Keratinocyte (primary cell): ENCODE data around the gene ALPI. TPM values are rescaled to one million over a fixed set of nuclear protein-coding genes. Genes with fewer than 3 reads are reported as not detected.
"Not testable (repeated sequence)": the region's sequence is repeated elsewhere in the genome, so short reads cannot be mapped to it uniquely, and the experiment has no call there.

Experiments used
- DNase-seq: peaks from one replicate; pipeline ENCODE4 v3.0.0-alpha.2; 2011; ENCODE audit warnings: low read depth, missing footprints, low spot score
- FAIRE-seq: peaks from 2 replicates; lab custom pipeline; 2011; peaks lifted over from hg19 to GRCh38; lab: Jason Lieb, UNC
- H2AFZ ChIP-seq: 2 replicates; pipeline ENCODE4 v1.6.0; 2012; ENCODE audit warnings: low read length, control low read depth, inconsistent platforms; ENCODE audit not compliant: control insufficient read depth
- H3K27ac ChIP-seq: 2 replicates; pipeline ENCODE4 v1.5.1; 2011; ENCODE audit warnings: low read length; ENCODE audit not compliant: control insufficient read depth, insufficient read depth
- H3K27me3 ChIP-seq: 3 replicates; pipeline ENCODE4 v1.6.0; 2011; ENCODE audit warnings: low read length; ENCODE audit not compliant: control insufficient read depth, insufficient read depth; ENCODE audit errors: extremely low read depth
- H3K36me3 ChIP-seq, 2 experiments: 2 replicates in 1 of 2; 3 replicates in 1 of 2; pipeline ENCODE4 v1.5.1; 2011; ENCODE audit warnings: low read length in 2 of 2, mild to moderate bottlenecking in 1 of 2; ENCODE audit not compliant: control insufficient read depth in 2 of 2, insufficient read depth in 2 of 2; ENCODE audit errors: extremely low read depth in 1 of 2
- H3K4me1 ChIP-seq: 3 replicates; pipeline ENCODE4 v1.5.1; 2011; ENCODE audit warnings: low read length; ENCODE audit not compliant: control insufficient read depth, insufficient read depth; ENCODE audit errors: extremely low read depth
- H3K4me2 ChIP-seq: 3 replicates; pipeline ENCODE4 v1.6.0; 2011; ENCODE audit warnings: low read depth, low read length; ENCODE audit not compliant: control insufficient read depth, insufficient read depth; ENCODE audit errors: extremely low read depth
- H3K4me3 ChIP-seq, 3 experiments: fragments of 200-600 bp in 1 of 3; sonication (generic) in 1 of 3; 2 replicates in 2 of 3; 3 replicates in 1 of 3; pipeline ENCODE4 v1.5.1; 2011 to 2016; ENCODE audit warnings: low read length in 3 of 3, mild to moderate bottlenecking in 3 of 3, control low read depth in 2 of 3, inconsistent platforms in 1 of 3, low read depth in 1 of 3, mixed read lengths in 1 of 3, mixed run types in 1 of 3, moderate library complexity in 1 of 3; ENCODE audit not compliant: control insufficient read depth in 2 of 3, insufficient read depth in 2 of 3; ENCODE audit errors: extremely low read depth in 1 of 3
- H3K79me2 ChIP-seq: 2 replicates; pipeline ENCODE4 v1.6.0; 2012; ENCODE audit warnings: low read length; ENCODE audit not compliant: control insufficient read depth, insufficient read depth
- H3K9ac ChIP-seq: 3 replicates; pipeline ENCODE4 v1.6.0; 2011; ENCODE audit warnings: low read length; ENCODE audit not compliant: control insufficient read depth, insufficient read depth; ENCODE audit errors: extremely low read depth
- H3K9me1 ChIP-seq: 3 replicates; pipeline ENCODE4 v1.6.0; 2011; ENCODE audit warnings: low read length; ENCODE audit not compliant: control insufficient read depth, insufficient read depth; ENCODE audit errors: extremely low read depth
- H3K9me3 ChIP-seq: 2 replicates; pipeline ENCODE4 v1.5.1; 2012; ENCODE audit warnings: low read depth, low read length; ENCODE audit not compliant: control insufficient read depth
- H4K20me1 ChIP-seq: 3 replicates; pipeline ENCODE4 v1.6.0; 2011; ENCODE audit warnings: low read length; ENCODE audit not compliant: control insufficient read depth, insufficient read depth; ENCODE audit errors: extremely low read depth
- EZH2 ChIP-seq: IDR thresholded peaks from one replicate; pipeline ENCODE4 v1.6.1; 2012; ENCODE audit warnings: inconsistent platforms, mild to moderate bottlenecking, low read length, moderate library complexity
- dilution Hi-C: fragments of 300-500 bp; cut with MboI; formaldehyde crosslinking; loops from one replicate; pipeline ENCODE4 v1.7.0; 2020; ENCODE audit warnings: low sequenced_read_pairs; ENCODE audit not compliant: extremely low pct_ligation_motif_present
- polyA minus RNA-seq, 3 experiments: library from RNA; depleted of rRNA, polyadenylated mRNA; stranded (reverse); fragments of >200 nt; gene quantifications; 1 replicate in 1 of 3; 2 replicates in 1 of 3; 3 replicates in 1 of 3; pipeline ENCODE4 v1.2.3, GENCODE V29; 2011
- polyA plus RNA-seq, 5 experiments: library from polyadenylated mRNA; depleted of rRNA in 3 of 5; stranded (reverse) in 3 of 5; stranded (forward) in 1 of 5; unstranded in 1 of 5; fragments of >200 nt; gene quantifications; 1 replicate in 1 of 5; 2 replicates in 3 of 5; 3 replicates in 1 of 5; pipeline versions ENCODE4 v1.2.1 to v1.2.3, GENCODE V29; 2011 to 2012; ENCODE audit warnings: missing spikeins in 2 of 5, low read depth in 1 of 5, low replicate concordance in 1 of 5
- TF ChIP-seq, protein P1 (sequence below), 3 experiments: IDR thresholded peaks in 1 of 3; conservative IDR thresholded peaks in 1 of 3; optimal IDR thresholded peaks in 1 of 3; 2 replicates in 2 of 3; 3 replicates in 1 of 3; pipeline versions ENCODE3 to v1.5.1; 2011; ENCODE audit warnings: low read length in 3 of 3, mild to moderate bottlenecking in 3 of 3, moderate library complexity in 2 of 3, control low read depth in 1 of 3, inconsistent platforms in 1 of 3; ENCODE audit not compliant: insufficient read depth in 2 of 3; ENCODE audit errors: extremely low read depth in 1 of 3

Gene ALPI
- polyA plus RNA-seq (not detected in 3 replicates), polyA minus RNA-seq (not detected in 3 replicates)
- not detected for polyA plus RNA-seq (2011; ENCODE audit: low read depth)
- not detected in 2 replicates for polyA plus RNA-seq (2011; cell fraction: cytosol; rRNA removed)
- polyA plus RNA-seq (2011; cell fraction: nucleus; rRNA removed), result not detected in 2 replicates
- polyA plus RNA-seq (2012; ENCODE audit: low replicate concordance), result not detected in 2 replicates
- not detected for polyA minus RNA-seq (2011; cell fraction: cytosol; rRNA and poly(A)+ RNA removed)
- polyA minus RNA-seq (2011; cell fraction: nucleus; rRNA and poly(A)+ RNA removed), result not detected in 2 replicates

DNA sequence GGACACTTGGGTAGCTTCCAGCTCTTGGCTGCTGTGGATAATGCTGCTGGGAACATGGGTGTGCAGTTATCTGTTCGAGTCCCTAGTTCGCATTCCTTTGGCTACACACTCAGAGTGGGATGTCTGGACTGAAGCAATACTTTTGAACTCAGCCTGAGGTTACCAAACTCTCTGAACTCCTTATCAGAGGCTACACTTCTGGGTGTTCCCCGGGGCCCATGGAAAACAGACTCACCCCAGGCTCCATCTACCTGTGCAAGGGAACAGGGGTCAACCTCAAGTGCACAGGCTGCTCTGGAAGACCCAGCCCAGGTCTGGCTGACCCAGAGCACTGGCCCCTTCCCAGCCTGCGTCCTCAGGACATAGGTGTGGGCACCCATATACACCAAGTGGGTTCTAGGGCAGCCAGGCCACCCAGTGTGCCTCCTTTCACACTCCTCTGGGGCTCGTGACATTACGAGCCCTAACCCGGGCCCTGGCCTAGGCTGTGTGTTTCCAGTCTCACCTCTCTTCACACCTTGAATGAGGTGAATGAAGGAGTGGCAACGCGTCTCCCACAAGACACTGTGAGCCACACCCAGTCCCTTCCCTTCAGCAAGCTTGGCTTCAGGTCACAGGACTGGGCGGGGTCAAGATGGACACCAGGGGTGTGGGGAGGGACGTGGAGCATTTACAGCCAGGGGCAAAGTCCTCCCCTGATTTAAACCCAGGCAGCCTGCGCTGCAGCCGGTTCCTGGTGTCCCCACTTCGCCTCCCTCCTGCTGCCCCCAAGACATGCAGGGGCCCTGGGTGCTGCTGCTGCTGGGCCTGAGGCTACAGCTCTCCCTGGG, at the start of gene ALPI:
ALPI (plus strand) TSS at position 728 of the 830 bp plus-strand sequence; CDS start at position 775, 47 bp downstream.
- H3K36me3 ChIP-seq, result no peaks in the 10 kb centered on the region
- no peak for FAIRE-seq
- no peaks in the 10 kb centered on the region for H3K4me1 ChIP-seq
- DNase-seq, result no peak
- TF ChIP-seq, protein P1, sequence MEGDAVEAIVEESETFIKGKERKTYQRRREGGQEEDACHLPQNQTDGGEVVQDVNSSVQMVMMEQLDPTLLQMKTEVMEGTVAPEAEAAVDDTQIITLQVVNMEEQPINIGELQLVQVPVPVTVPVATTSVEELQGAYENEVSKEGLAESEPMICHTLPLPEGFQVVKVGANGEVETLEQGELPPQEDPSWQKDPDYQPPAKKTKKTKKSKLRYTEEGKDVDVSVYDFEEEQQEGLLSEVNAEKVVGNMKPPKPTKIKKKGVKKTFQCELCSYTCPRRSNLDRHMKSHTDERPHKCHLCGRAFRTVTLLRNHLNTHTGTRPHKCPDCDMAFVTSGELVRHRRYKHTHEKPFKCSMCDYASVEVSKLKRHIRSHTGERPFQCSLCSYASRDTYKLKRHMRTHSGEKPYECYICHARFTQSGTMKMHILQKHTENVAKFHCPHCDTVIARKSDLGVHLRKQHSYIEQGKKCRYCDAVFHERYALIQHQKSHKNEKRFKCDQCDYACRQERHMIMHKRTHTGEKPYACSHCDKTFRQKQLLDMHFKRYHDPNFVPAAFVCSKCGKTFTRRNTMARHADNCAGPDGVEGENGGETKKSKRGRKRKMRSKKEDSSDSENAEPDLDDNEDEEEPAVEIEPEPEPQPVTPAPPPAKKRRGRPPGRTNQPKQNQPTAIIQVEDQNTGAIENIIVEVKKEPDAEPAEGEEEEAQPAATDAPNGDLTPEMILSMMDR (optimal IDR thresholded peaks at IDR 0.05 in 1 of 3, IDR thresholded peaks at IDR 0.05 in 1 of 3, conservative IDR thresholded peaks at IDR 0.05 in 1 of 3; ENCODE audit: extremely low read depth in 1 of 3, insufficient read depth in 2 of 3, low read length in 3 of 3), result no peak
- no peak for TF ChIP-seq EZH2
- no peak within 1 kb of the TSS for H2AFZ ChIP-seq
- H3K4me3 ChIP-seq, result no peak within 1 kb of the TSS
- no peak within 1 kb of the TSS for H3K9ac ChIP-seq
- H3K27ac ChIP-seq, result no peak within 1 kb of the TSS
- dilution Hi-C loops, result no loop called here
- no peak within 1 kb of the TSS for H3K4me2 ChIP-seq
- no peaks in the 10 kb centered on the region for H3K9me3 ChIP-seq
- H4K20me1 ChIP-seq, result no peaks in the 10 kb centered on the region
- H3K9me1 ChIP-seq, result no peaks in the 10 kb centered on the region
- peaks cover 17% of the 10 kb centered on the region for H3K27me3 ChIP-seq
- H3K79me2 ChIP-seq, result no peaks in the 10 kb centered on the region

DNA sequence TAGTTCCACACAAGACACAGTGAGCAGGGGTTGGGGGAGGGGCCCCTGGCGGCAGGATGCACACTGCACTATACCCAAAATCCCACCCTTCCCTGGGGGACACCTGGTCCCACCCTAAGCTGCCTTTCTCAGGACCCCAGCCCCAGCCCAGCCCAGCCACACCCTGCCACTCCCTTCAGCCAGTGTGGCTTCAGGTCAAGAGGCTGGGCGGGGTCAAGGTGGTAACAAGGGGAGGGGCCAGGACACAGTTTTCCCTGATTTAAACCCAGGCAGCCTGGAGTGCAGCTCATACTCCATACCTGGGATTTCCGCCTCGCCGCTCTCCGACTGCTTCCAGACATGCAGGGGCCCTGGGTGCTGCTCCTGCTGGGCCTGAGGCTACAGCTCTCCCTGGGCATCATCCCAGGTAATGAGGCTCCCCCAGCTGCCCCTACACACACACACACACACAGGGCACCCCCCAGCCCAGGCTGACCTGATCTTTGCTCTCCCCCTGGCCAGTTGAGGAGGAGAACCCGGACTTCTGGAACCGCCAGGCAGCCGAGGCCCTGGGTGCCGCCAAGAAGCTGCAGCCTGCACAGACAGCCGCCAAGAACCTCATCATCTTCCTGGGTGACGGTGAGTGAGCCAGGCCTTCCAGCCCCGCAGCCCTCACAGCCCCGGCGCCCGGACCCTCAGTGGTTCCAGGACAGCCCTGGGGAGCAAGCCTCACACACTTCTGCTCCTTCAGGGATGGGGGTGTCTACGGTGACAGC, 49.2 kb upstream of the ALPI start, which contains the start of gene ALPG:
ALPG (plus strand) TSS at position 289 of the 755 bp plus-strand sequence; CDS start at position 340, 51 bp downstream.
- Histone ChIP-seq H3K36me3 (no peaks in the 10 kb centered on the region), H3K79me2 (no peaks in the 10 kb centered on the region), H3K27me3 (peaks cover 7% of the 10 kb centered on the region), H3K9me1 (no peaks in the 10 kb centered on the region), H4K20me1 (no peaks in the 10 kb centered on the region), H3K9me3 (no peaks in the 10 kb centered on the region), H3K4me2 (no peak within 1 kb of the TSS), H3K9ac (no peak within 1 kb of the TSS), H3K27ac (no peak within 1 kb of the TSS), H2AFZ (no peak within 1 kb of the TSS), H3K4me3 (no peak within 1 kb of the TSS), H3K4me1 (no peaks in the 10 kb centered on the region)
- no peak for FAIRE-seq
- no peak for DNase-seq
- dilution Hi-C loops, result no loop called here
- TF ChIP-seq, protein P1 (optimal IDR thresholded peaks at IDR 0.05 in 1 of 3, IDR thresholded peaks at IDR 0.05 in 1 of 3, conservative IDR thresholded peaks at IDR 0.05 in 1 of 3; ENCODE audit: extremely low read depth in 1 of 3, insufficient read depth in 2 of 3, low read length in 3 of 3), result no peak
- TF ChIP-seq EZH2, result no peak

DNA sequence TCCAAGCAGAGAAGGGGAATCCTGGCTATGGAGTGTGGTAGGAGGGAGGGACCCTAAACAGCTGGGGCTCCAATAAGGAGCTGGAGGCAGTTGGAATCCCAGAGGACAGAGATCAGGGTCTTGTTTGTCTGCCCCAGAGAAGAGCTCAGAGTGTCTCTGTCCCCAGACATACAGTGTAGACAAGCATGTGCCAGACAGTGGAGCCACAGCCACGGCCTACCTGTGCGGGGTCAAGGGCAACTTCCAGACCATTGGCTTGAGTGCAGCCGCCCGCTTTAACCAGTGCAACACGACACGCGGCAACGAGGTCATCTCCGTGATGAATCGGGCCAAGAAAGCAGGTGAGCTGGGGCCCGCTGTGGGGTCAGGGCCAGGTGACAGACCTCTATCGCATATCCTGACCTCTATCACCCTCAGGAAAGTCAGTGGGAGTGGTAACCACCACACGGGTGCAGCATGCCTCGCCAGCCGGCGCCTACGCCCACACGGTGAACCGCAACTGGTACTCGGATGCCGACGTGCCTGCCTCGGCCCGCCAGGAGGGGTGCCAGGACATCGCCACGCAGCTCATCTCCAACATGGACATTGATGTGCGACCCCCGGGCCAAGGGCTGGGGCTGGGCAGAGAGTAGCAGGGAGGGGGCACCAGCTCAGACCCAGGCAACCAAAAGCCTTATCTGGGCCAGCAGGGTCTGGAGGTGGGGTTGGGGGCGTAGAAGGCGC, 48.4 kb upstream of the ALPI start:
- DNase-seq, FAIRE-seq, H3K9ac ChIP-seq, H3K4me2 ChIP-seq, H3K79me2 ChIP-seq, H3K9me3 ChIP-seq, H3K27me3 ChIP-seq, dilution Hi-C loops, H2AFZ ChIP-seq, H4K20me1 ChIP-seq, H3K36me3 ChIP-seq, H3K27ac ChIP-seq, H3K9me1 ChIP-seq, H3K4me1 ChIP-seq, H3K4me3 ChIP-seq: not testable (repeated sequence)
